ENCODE results near the gene DNAJC18. TPM values are rescaled to one million over a fixed set of nuclear protein-coding genes. Genes with fewer than 3 reads are reported as not detected.

Gene DNAJC18
- total and polyA plus RNA-seq, 2 donors (not counting 1 experiment from before 2014, with no cell fraction given), result 2.0 to 13.6 TPM

DNA sequence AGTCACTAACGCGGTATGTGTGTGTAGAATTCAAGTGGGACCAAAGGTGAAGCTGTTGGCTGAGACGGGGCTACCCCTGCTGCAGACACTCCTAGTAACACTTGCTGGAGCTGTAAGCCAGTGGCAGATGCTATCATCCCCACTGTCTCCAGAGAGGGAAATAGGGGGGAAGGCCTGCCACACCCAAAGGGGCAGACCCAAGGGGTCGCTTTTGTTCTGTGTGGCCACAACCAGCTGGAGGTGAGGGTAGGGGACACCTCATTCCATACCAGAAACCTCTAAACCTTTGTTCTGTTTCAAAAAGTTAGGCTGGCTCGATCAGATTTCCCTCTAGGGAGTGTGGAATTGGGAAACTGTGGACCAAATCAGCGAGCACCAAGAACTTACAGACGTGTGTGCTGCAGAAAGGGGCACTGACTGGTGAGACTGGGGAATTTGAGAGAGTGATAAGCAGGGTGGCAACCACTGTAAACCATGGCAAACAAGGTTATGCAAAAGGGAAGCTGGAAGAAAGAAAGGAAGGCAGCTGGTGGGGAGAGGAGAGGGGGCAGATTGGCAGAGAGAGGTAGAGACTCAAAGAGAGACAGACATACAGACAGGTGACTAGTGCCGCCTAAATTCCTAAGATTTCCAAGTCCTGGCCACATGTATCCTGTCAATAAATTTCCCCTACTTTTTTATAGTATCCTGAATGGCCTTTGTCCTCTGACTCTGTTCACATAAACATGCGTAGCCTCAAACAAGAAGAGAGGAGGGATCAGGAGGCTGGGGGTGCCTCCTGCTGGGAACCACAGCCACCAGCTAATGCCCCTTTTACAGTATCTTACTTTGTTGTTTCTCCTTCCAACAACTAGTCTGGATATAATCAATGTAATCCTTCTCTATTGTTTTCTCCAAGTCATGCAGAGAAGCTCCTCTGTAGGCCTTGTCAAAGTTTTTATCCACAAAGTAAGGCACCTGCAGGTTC is 19.8 kb downstream of the DNAJC18 start:
- Mint-ChIP-seq H3K9me3 (ENCODE audit: insufficient read depth) (no peaks in the 10 kb centered on the region), H3K4me1 (peaks cover 2% of the 10 kb centered on the region), H3K27me3 (no peaks in the 10 kb centered on the region), H3K27ac (no peak overlapping the region), H3K4me3 (no peak overlapping the region)
- H3K4me3 ChIP-seq (ENCODE audit: control extremely low read depth in 1 of 5, extremely low read depth in 1 of 5, insufficient read depth in 1 of 5, low read depth in 2 of 5, low read length in 4 of 5), result no peak overlapping the region
- ChIA-PET CTCF (interaction anchor here (0.9 to 8.0 kb wide), 9 partner anchors 10 to 550 kb away, joined by 3 to 168 read pairs (median 5); partner anchors contain the start of gene SPATA24), POLR2A (no interaction called here)
- DNase-seq (no peak), ATAC-seq (ENCODE audit: low read depth) (no peak)
- H3K4me1 ChIP-seq (ENCODE audit: control insufficient read depth in 2 of 2, insufficient read depth in 2 of 2, low read length in 2 of 2), result no peaks in the 10 kb centered on the region
- H3K27ac ChIP-seq (ENCODE audit: low read length in 2 of 2), result no peak overlapping the region
- TF ChIP-seq, protein P1, sequence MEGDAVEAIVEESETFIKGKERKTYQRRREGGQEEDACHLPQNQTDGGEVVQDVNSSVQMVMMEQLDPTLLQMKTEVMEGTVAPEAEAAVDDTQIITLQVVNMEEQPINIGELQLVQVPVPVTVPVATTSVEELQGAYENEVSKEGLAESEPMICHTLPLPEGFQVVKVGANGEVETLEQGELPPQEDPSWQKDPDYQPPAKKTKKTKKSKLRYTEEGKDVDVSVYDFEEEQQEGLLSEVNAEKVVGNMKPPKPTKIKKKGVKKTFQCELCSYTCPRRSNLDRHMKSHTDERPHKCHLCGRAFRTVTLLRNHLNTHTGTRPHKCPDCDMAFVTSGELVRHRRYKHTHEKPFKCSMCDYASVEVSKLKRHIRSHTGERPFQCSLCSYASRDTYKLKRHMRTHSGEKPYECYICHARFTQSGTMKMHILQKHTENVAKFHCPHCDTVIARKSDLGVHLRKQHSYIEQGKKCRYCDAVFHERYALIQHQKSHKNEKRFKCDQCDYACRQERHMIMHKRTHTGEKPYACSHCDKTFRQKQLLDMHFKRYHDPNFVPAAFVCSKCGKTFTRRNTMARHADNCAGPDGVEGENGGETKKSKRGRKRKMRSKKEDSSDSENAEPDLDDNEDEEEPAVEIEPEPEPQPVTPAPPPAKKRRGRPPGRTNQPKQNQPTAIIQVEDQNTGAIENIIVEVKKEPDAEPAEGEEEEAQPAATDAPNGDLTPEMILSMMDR (IDR thresholded peaks at IDR 0.05), result no peak
- TF ChIP-seq EZH2 (IDR thresholded peaks at IDR 0.05; ENCODE audit: borderline replicate concordance, insufficient read depth, low read depth, low read length, poor library complexity, severe bottlenecking), result no peak
- H3K36me3 ChIP-seq (replicated peaks in 1 of 2; ENCODE audit: control extremely low read depth in 1 of 2, control insufficient read depth in 1 of 2, extremely low read depth in 1 of 2, insufficient read depth in 2 of 2, low read length in 1 of 2), result peaks cover 0 to 12% of the 10 kb centered on the region in 2 experiments
- no peaks in the 10 kb centered on the region for H3K79me2 ChIP-seq (ENCODE audit: control insufficient read depth, insufficient read depth, low read length)
- intact Hi-C loops (cut with micrococcal nuclease), result loop anchor here (5.0 kb wide), 1 partner anchor 278 kb away; no protein-coding TSS in a partner anchor
- 65% methylated on average over 3 of the region's 9 CpGs for WGBS (ENCODE audit: insufficient coverage)
- H2AFZ ChIP-seq (ENCODE audit: insufficient read depth, low read depth, low read length, poor library complexity, severe bottlenecking), result no peak overlapping the region
- H4K20me1 ChIP-seq (ENCODE audit: control insufficient read depth, insufficient read depth, low read length, poor library complexity, severe bottlenecking), result no peaks in the 10 kb centered on the region
- no peak overlapping the region for H3K4me2 ChIP-seq (replicated peaks; ENCODE audit: low read depth, low read length, poor library complexity, severe bottlenecking)
- H3K9ac ChIP-seq (ENCODE audit: low read length), result no peak overlapping the region
- H3K9me3 ChIP-seq (ENCODE audit: control extremely low read depth in 1 of 3, control insufficient read depth in 2 of 3, insufficient read depth in 1 of 3, low read length in 2 of 3), result no peaks in the 10 kb centered on the region
- no peaks in the 10 kb centered on the region for H3K27me3 ChIP-seq (replicated peaks in 1 of 4; ENCODE audit: control extremely low read depth in 1 of 4, control insufficient read depth in 3 of 4, insufficient read depth in 4 of 4, low read length in 3 of 4)

DNA sequence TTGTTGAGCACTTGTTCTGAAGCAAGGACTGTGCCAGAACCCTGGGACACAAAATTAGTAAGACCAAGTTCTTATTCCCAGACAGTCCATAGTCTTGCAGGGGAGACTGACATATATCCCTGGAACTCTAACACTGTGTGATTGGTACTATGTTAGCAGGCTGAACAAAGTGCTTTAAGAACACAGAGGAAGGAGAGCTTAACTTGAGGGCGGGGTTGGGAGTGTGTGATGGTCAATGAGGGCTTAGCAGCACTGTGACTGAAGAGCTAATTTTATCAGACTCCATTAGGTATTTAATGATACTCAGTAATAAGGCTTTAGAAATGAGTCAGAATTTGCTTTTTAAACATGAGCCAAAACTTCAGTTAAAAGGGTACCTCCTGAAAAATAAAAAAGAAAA is 20.5 kb downstream of the DNAJC18 start:
- Histone ChIP-seq H3K4me1 (ENCODE audit: control insufficient read depth in 2 of 2, insufficient read depth in 2 of 2, low read length in 2 of 2) (no peaks in the 10 kb centered on the region), H3K79me2 (ENCODE audit: control insufficient read depth, insufficient read depth, low read length) (no peaks in the 10 kb centered on the region), H3K36me3 (replicated peaks in 1 of 2; ENCODE audit: control extremely low read depth in 1 of 2, control insufficient read depth in 1 of 2, extremely low read depth in 1 of 2, insufficient read depth in 2 of 2, low read length in 1 of 2) (peaks cover 0 to 12% of the 10 kb centered on the region in 2 experiments), H3K4me2 (replicated peaks; ENCODE audit: low read depth, low read length, poor library complexity, severe bottlenecking) (no peak overlapping the region), H3K9me3 (ENCODE audit: control extremely low read depth in 1 of 3, control insufficient read depth in 2 of 3, insufficient read depth in 1 of 3, low read length in 2 of 3) (no peaks in the 10 kb centered on the region), H4K20me1 (ENCODE audit: control insufficient read depth, insufficient read depth, low read length, poor library complexity, severe bottlenecking) (no peaks in the 10 kb centered on the region), H3K27me3 (replicated peaks in 1 of 4; ENCODE audit: control extremely low read depth in 1 of 4, control insufficient read depth in 3 of 4, insufficient read depth in 4 of 4, low read length in 3 of 4) (no peaks in the 10 kb centered on the region), H3K27ac (ENCODE audit: low read length in 2 of 2) (no peak overlapping the region), H3K9ac (ENCODE audit: low read length) (no peak overlapping the region), H2AFZ (ENCODE audit: insufficient read depth, low read depth, low read length, poor library complexity, severe bottlenecking) (no peak overlapping the region), H3K4me3 (ENCODE audit: control extremely low read depth in 1 of 5, extremely low read depth in 1 of 5, insufficient read depth in 1 of 5, low read depth in 2 of 5, low read length in 4 of 5) (no peak overlapping the region)
- H3K4me3 Mint-ChIP-seq, result no peak overlapping the region
- ChIA-PET POLR2A (no interaction called here), CTCF (interaction anchor here (0.9 to 8.0 kb wide), 3 partner anchors 10 to 550 kb away, joined by 3 to 168 read pairs (median 43); no protein-coding TSS in a partner anchor)
- TF ChIP-seq, protein P1 (IDR thresholded peaks at IDR 0.05), result no peak
- TF ChIP-seq EZH2 (IDR thresholded peaks at IDR 0.05; ENCODE audit: borderline replicate concordance, insufficient read depth, low read depth, low read length, poor library complexity, severe bottlenecking), result no peak
- H3K9me3 Mint-ChIP-seq (ENCODE audit: insufficient read depth), result no peaks in the 10 kb centered on the region
- no peaks in the 10 kb centered on the region for H3K27me3 Mint-ChIP-seq
- intact Hi-C loops (cut with micrococcal nuclease), result no loop called here
- DNase-seq (no peak), ATAC-seq (ENCODE audit: low read depth) (no peak)
- H3K4me1 Mint-ChIP-seq, result peaks cover 2% of the 10 kb centered on the region
- no CpG with 5 or more reads among the region's 1 CpG for WGBS (ENCODE audit: insufficient coverage)
- no peak overlapping the region for H3K27ac Mint-ChIP-seq

Data from B cell (primary cell).